Activated naive CD8-positive, alpha-beta T cell treated with anti-CD3 and anti-CD28 coated beads, Interleukin-2, amount 50 U/mL, for 24 hours (primary cell): Measurements from ENCODE around the gene DRD1.
"Not testable (repeated sequence)": the region's sequence is repeated elsewhere in the genome, so short reads cannot be mapped to it uniquely, and the experiment has no call there.

Experiments
- ATAC-seq: fragments of 150-1000 bp; cut with Tn5 transposase; one replicate; pipeline ENCODE4 v1.10.0; 2021
- DNase-seq: peaks from one replicate; pipeline ENCODE4 v3.0.0; 2021
- H3K27ac Mint-ChIP-seq: one replicate; pipeline ENCODE4 v1.8.0; 2021; ENCODE audit warnings: mild to moderate bottlenecking, mixed read lengths
- H3K27me3 Mint-ChIP-seq: one replicate; pipeline ENCODE4 v1.8.0; 2021; ENCODE audit warnings: mixed read lengths
- H3K36me3 Mint-ChIP-seq: one replicate; pipeline ENCODE4 v1.8.0; 2021; ENCODE audit warnings: low read depth, mixed read lengths
- H3K4me1 Mint-ChIP-seq: one replicate; pipeline ENCODE4 v1.8.0; 2021; ENCODE audit warnings: mixed read lengths
- H3K4me3 Mint-ChIP-seq: one replicate; pipeline ENCODE4 v1.8.0; 2021; ENCODE audit warnings: mild to moderate bottlenecking, moderate library complexity, mixed read lengths
- H3K9me3 Mint-ChIP-seq: one replicate; pipeline ENCODE4 v1.8.0; 2021; ENCODE audit warnings: mixed read lengths

DRD1 gene

DNA sequence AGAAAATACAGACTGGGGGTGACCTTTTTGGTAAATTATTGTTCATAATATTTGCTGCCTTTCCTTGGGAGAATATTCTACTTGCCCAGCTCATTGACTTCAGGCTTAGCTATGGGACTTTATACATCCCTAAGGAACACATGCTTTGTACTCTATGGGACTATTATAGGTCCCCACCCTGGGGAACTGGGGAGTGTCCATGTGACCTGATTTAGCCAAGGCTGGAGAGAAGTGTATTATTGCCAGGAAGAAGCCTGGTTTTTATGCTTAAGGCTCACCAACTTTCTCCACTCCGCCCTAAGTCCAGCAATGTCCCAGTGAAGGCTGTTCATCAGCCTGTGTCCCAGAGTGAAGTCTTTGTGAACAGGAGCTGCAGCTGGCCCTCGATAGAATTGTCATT is 16.6 kb upstream of the DRD1 start:
- Mint-ChIP-seq H3K27ac (no peak overlapping the region), H3K36me3 (no peaks in the 10 kb centered on the region), H3K4me3 (no peak overlapping the region), H3K27me3 (peaks cover 4% of the 10 kb centered on the region), H3K9me3 (no peaks in the 10 kb centered on the region), H3K4me1 (peaks cover 21% of the 10 kb centered on the region)
- DNase-seq (no peak), ATAC-seq (no peak)

DNA sequence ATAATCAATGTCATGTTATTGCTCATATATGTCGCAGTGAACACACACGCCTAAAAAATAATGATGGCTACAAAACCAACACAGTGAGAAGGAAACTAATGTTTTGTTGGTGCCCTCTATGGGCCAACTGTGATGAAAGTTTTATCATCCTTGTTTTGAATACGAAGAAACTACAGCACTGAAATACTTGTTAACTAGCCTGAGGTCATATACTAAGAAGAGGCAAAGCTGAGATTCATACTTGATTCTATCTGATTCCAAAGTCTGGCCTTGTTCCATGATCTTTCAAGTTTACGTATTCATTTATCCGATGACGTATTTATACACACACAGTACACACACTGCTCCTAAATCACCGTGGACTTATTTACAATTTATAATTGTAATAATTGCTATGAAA is 16.1 kb upstream of the DRD1 start:
- Mint-ChIP-seq H3K36me3 (no peaks in the 10 kb centered on the region), H3K9me3 (no peaks in the 10 kb centered on the region), H3K4me1 (peaks cover 17% of the 10 kb centered on the region), H3K27ac (no peak overlapping the region), H3K27me3 (peaks cover 6% of the 10 kb centered on the region), H3K4me3 (no peak overlapping the region)
- DNase-seq = no peak
- ATAC-seq = no peak

DNA sequence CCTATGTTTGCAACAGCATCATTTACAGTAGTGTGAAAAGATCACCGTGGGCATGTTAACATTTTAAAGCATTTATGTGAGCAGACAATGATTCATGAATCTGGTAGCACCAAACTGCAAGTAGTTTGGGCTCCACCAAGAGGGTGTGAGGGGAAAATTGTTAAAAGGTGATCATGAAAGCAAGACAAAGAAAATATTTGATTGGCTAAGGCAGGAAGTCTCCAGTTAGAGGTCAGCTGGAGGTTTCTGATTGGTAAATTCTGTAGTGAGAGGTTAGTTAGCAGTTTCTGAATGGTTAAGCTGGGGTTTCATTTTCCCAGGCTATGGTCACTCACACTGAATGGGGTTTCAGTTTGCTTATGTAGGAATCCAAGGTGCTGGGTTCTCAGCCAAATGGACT is 13.5 kb upstream of the DRD1 start:
- Mint-ChIP-seq H3K9me3 (no peaks in the 10 kb centered on the region), H3K27me3 (peaks cover 20% of the 10 kb centered on the region), H3K4me3 (no peak overlapping the region), H3K27ac (peak overlapping the region; percentile 9), H3K36me3 (no peaks in the 10 kb centered on the region), H3K4me1 (peaks cover 9% of the 10 kb centered on the region)
- DNase-seq (no peak), ATAC-seq (peak; percentile 88)

DNA sequence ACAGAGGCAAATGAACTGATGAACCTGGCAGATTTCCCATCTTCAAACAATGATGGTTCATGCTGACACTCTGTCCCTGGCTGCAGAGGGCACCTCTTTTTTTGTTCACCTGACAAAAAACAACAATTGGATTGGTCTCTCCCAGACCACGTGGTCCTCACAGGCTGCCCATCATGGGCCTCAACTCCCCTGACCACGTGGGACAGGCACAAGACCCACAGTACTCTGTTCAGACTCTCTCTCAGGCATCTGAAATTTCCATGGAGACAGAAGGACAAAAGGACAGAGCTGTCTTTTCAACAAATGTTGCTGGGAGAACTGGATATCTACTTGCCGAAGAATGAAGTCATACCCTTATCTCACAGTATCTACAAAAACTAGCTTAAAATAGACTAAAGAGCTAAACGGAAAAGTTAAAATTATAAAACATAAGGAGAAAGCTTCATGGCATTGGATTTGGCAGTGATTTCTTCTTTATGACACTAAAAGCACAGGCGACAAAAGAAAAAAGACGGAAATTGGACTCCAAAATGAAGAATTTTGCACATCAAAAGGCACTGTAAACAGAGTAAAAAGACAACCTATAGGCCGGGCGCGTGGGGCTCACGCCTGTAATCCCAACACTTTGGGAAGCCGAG is 12.2 kb upstream of the DRD1 start:
- H3K36me3 Mint-ChIP-seq = no peaks in the 10 kb centered on the region
- no peak overlapping the region for H3K4me3 Mint-ChIP-seq
- H3K9me3 Mint-ChIP-seq = no peaks in the 10 kb centered on the region
- DNase-seq (no peak), ATAC-seq (no peak)
- H3K27ac Mint-ChIP-seq = no peak overlapping the region
- peaks cover 9% of the 10 kb centered on the region for H3K4me1 Mint-ChIP-seq
- H3K27me3 Mint-ChIP-seq = peaks cover 22% of the 10 kb centered on the region

DNA sequence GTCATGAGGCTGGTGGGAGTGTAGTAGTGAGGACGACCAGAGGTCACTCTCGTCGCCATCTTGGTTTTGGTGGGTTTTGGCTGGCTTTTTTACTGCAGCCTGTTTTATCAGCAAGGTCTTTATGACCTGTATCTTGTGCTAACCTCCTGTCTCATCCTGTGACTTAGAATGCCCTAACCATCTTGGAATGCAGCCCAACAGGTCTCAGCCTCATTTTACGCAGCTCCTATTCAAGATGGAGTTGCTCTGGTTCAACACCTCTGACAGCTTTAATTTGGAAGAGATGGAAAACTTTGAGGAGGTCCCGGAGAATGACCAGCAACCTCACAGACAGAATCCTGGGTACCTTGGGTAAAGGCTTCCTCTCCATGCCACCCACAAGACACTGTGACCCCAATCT is 10.4 kb upstream of the DRD1 start:
- ATAC-seq, H3K36me3 Mint-ChIP-seq, H3K27ac Mint-ChIP-seq, H3K4me3 Mint-ChIP-seq, H3K4me1 Mint-ChIP-seq, H3K9me3 Mint-ChIP-seq, DNase-seq: not testable (repeated sequence)
- peaks cover 29% of the 10 kb centered on the region for H3K27me3 Mint-ChIP-seq

DNA sequence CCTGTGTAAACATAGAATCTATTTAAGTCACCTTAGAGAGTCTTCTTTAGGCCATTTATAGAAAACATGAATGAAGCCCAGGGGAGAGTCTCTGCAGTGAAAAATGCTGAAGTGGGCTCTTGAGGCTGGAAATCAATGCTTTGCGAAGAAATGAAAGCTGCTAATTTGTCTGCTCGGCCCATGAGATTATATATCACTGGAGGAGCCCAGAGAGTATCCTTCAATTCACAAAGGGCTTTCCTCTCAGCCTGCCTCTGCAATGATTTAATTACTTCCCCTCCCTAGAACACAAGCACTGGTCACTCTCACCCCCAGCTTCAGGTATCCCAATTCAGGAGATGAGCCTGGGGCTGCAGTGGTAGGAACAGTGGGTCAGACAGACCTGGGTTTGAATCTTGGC is 8.2 kb upstream of the DRD1 start:
- peaks cover 3% of the 10 kb centered on the region for H3K4me1 Mint-ChIP-seq
- H3K27ac Mint-ChIP-seq = no peak overlapping the region
- no peak for ATAC-seq
- peaks cover 44% of the 10 kb centered on the region for H3K27me3 Mint-ChIP-seq
- H3K9me3 Mint-ChIP-seq = no peaks in the 10 kb centered on the region
- no peak for DNase-seq
- no peak overlapping the region for H3K4me3 Mint-ChIP-seq
- H3K36me3 Mint-ChIP-seq = no peaks in the 10 kb centered on the region

DNA sequence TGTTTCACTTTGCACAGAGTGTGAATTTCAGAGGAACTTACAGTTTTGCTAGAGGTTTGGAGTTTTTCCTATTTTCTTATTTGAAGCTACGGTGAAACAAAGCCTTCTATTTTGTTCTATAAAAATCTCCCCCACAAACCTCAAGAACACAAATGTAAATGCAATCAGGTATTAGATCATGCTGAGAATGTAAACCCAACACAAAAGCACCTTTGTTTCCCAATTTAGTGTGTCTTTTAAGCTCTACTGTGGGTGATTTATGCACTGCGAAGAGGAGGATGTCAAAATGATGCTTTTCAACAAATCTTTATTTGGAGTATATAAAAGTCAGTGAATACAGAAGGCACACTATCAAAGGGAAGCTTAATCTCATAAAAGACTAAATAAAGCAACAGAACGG is 4.3 kb upstream of the DRD1 start:
- no peak for ATAC-seq
- H3K4me3 Mint-ChIP-seq = no peak overlapping the region
- peaks cover 6% of the 10 kb centered on the region for H3K4me1 Mint-ChIP-seq
- no peaks in the 10 kb centered on the region for H3K9me3 Mint-ChIP-seq
- peaks cover 49% of the 10 kb centered on the region for H3K27me3 Mint-ChIP-seq
- H3K36me3 Mint-ChIP-seq = no peaks in the 10 kb centered on the region
- H3K27ac Mint-ChIP-seq = no peak overlapping the region
- no peak for DNase-seq

DNA sequence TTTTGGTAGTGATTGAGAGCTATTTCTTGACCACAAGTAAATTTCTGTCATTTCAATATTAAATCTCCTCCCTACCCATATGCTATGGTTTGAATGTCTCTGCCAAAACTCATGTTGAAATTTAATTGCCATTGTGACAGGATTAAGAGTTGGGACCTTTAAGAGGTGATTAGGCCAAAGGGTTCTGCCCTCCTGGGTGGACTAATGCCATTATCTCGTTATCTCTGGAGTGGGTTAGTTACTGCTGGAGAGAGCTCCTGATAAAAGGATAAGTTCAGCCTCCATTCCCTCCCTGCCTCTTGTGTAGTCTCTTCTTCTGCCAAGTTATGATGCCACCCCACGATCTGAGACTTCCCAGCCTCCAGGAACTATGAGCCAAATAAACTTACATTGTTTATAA is 3.6 kb upstream of the DRD1 start:
- no peaks in the 10 kb centered on the region for H3K36me3 Mint-ChIP-seq
- H3K9me3 Mint-ChIP-seq = no peaks in the 10 kb centered on the region
- ATAC-seq = no peak
- H3K27ac Mint-ChIP-seq = no peak overlapping the region
- peaks cover 52% of the 10 kb centered on the region for H3K27me3 Mint-ChIP-seq
- no peak overlapping the region for H3K4me3 Mint-ChIP-seq
- no peak for DNase-seq
- peaks cover 6% of the 10 kb centered on the region for H3K4me1 Mint-ChIP-seq

DNA sequence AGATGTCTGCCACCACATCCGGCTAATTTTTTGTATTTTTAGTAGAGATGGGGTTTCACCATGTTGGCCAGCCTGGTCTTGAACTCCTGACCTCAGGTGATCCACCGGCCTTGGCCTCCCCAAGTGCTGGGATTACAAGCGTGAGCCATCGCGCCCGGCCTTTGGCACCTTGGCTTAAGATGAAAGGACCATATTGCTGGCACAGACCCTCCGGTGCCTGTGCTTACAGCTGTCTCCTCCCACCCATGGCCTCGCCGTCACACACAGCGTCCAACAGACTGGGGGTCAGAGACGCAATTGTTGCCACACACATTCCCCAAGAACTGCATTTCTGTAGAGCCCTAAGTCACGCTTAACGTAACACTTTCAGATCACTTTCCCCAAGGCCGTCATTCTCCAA is 2.4 kb upstream of the DRD1 start:
- ATAC-seq, H3K4me1 Mint-ChIP-seq, H3K27ac Mint-ChIP-seq, H3K4me3 Mint-ChIP-seq, H3K36me3 Mint-ChIP-seq, DNase-seq, H3K9me3 Mint-ChIP-seq: not testable (repeated sequence)
- peaks cover 63% of the 10 kb centered on the region for H3K27me3 Mint-ChIP-seq

DNA sequence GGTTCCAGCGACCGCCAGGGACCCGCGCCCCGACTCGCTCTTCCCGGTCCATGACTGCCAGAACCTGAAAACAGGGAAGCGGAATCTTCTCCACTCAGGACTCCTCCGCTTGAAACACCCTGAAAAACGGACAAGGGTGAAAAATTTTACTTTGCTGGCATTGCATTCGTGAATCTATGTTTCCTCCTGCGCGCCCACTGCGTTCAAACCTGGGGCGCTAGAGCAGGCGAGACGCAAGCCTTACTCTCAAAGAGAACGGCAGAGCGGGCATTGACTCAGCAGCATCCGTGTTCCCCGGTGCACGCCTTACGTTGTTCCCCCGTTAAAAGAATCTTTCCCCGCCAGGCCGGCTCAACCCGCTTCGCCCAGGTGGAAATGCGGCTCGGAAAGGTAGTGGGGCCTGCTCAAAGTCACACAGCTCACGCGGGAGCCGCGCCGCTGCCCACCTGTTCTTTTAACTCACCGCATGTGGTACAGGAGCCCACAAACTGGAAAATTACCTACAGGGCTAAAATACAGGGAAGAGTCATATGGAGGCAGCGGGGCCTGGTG is 999 bp upstream of the DRD1 start:
- Mint-ChIP-seq H3K36me3 (no peaks in the 10 kb centered on the region), H3K4me3 (peak overlapping the region; percentile 52), H3K4me1 (peaks cover 6% of the 10 kb centered on the region), H3K27me3 (peaks cover 64% of the 10 kb centered on the region), H3K9me3 (no peaks in the 10 kb centered on the region), H3K27ac (no peak overlapping the region)
- DNase-seq (no peak), ATAC-seq (no peak)

DNA sequence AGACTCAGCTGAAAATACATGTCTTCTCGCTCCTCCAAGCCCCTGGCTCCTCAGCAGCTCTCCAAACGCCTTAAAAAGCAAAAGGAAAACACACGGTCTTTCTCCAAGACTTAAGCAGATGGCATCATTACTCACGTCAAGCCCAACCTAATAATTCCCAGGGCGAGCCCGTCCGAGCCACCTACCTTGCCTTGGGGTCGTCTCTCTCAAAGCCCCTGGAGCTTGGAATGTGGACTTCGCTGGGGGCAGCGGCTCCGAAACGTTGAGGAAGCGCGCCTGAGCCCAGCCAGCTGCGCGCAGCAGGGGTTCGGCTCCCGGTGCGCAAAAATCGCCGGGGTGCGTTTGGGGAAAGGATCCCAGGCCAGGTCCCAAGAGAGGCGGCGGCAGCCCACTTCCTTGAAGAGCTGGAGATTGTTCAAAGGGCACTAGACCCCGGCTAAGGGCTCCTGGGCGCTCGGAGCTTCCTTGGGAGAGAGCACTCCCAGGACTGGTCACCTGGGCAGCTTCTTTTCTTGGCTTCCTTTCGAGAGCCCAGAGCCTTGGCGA is 395 bp downstream of the DRD1 start:
- ATAC-seq = no peak
- Mint-ChIP-seq H3K4me3 (no peak overlapping the region), H3K27ac (no peak overlapping the region), H3K27me3 (peaks cover 66% of the 10 kb centered on the region), H3K9me3 (no peaks in the 10 kb centered on the region), H3K4me1 (peaks cover 6% of the 10 kb centered on the region), H3K36me3 (no peaks in the 10 kb centered on the region)
- no peak for DNase-seq

DNA sequence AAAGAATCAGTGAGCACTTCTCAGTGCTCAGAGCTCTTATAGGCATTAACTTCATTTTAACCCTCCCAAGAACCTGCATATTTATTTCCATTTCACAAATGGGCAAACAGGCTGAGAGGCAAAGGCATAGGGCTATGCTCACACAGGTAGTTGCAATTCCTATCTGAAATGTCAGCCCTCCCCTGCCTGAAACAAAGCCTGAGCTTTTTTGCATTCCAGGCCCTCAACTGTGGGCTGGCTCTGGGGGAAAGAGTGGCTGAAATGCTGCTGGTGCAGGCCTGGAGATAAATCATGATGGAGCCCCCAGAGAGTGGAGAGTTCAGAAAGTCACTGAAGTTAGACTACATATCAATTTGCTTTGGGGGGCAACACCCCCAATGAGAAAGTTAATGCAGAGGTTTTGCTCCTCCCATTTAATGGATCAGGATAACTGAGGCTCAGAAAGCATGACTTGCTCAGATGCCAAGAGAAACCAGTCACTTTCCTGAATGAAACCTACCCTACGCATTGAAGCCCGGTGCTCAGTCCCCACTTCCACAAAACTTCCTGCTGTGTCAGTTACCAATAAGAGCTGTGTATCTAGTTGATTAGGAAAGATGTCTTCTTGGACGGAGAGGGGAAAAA is 5.6 kb downstream of the DRD1 start:
- H3K27ac Mint-ChIP-seq = no peak overlapping the region
- H3K9me3 Mint-ChIP-seq = no peaks in the 10 kb centered on the region
- H3K4me3 Mint-ChIP-seq = no peak overlapping the region
- no peaks in the 10 kb centered on the region for H3K36me3 Mint-ChIP-seq
- H3K27me3 Mint-ChIP-seq = peaks cover 37% of the 10 kb centered on the region
- ATAC-seq (no peak), DNase-seq (no peak)
- peaks cover under 1% of the 10 kb centered on the region for H3K4me1 Mint-ChIP-seq

DNA sequence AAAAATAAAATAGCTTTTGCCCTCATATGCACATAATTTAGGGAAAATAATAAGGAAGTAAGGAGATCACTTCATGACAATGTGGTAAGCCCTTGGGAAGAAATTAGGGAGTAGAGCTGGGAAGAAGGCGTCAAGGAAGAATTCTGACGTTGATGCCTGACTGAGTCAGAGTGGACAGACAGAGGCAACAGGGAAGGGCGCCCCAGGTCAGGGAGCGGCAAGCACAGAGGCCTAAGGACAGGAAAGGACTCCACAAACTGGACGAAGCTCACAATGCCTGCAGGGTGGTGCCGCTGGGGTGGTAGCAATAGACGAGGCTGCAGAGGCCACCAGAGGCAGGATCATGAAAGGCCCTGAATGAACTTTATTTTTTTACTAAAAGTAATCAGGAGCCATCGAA is 7.6 kb downstream of the DRD1 start:
- Mint-ChIP-seq H3K9me3 (no peaks in the 10 kb centered on the region), H3K36me3 (no peaks in the 10 kb centered on the region), H3K27me3 (peaks cover 17% of the 10 kb centered on the region), H3K4me1 (no peaks in the 10 kb centered on the region), H3K4me3 (no peak overlapping the region), H3K27ac (no peak overlapping the region)
- DNase-seq = no peak
- ATAC-seq = no peak

DNA sequence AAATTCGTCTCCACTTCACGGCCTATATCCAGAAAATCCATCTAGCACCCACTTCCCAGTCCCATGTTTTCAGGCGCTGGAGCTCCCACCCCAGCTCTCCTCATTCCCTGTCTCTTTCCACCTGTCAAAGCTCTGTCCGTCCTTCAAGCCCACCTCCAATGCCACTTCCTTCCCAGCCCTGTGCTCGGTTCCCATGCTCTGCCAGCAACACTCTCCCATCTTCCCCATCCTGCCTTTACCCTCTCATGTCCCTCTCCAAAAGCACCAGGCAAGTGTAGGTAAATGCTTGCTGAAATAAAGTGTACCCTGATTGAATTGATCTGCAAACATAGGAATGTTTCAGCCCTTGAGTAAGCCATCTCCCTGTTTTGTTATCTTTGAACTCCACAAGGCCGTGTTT is 9.2 kb downstream of the DRD1 start:
- no peak for DNase-seq
- no peak for ATAC-seq
- H3K9me3 Mint-ChIP-seq = no peaks in the 10 kb centered on the region
- no peak overlapping the region for H3K27ac Mint-ChIP-seq
- no peak overlapping the region for H3K4me3 Mint-ChIP-seq
- no peaks in the 10 kb centered on the region for H3K36me3 Mint-ChIP-seq
- H3K27me3 Mint-ChIP-seq = peaks cover 9% of the 10 kb centered on the region
- no peaks in the 10 kb centered on the region for H3K4me1 Mint-ChIP-seq

DNA sequence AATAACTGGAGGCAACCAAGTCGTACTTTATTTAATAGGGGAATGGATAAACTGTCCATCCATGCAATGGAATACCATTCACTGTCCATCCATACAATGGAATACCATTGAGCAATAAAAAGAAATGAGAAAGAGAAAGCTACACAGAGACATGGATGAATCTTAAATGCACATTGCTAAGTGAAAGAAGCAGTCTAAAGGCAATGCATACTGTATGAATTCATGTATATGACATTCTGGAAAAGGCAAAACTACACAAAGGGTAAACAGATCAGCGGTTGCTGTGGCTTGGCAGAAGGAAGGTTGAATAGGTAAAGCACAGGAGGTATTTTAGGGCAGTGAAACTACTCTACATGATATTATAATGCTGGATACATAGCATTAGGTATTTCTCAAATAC is 16.2 kb downstream of the DRD1 start:
- DNase-seq (no peak), ATAC-seq (no peak)
- H3K27ac Mint-ChIP-seq = no peak overlapping the region
- H3K9me3 Mint-ChIP-seq = peaks cover 4% of the 10 kb centered on the region
- H3K36me3 Mint-ChIP-seq = no peaks in the 10 kb centered on the region
- no peak overlapping the region for H3K4me3 Mint-ChIP-seq
- H3K27me3 Mint-ChIP-seq = peaks cover 18% of the 10 kb centered on the region
- H3K4me1 Mint-ChIP-seq = no peaks in the 10 kb centered on the region
